Skeletal muscle satellite cell (primary cell): ENCODE data around the gene SRPK3.
"Not testable (repeated sequence)": the region's sequence is repeated elsewhere in the genome, so short reads cannot be mapped to it uniquely, and the experiment has no call there.

Experiments used
- H3K27me3 ChIP-seq: 2 replicates; pipeline ENCODE4 v1.7.0; 2013; ENCODE audit warnings: low read length; ENCODE audit not compliant: control insufficient read depth, insufficient read depth
- H3K36me3 ChIP-seq: 2 replicates; pipeline ENCODE4 v1.7.0; 2013; ENCODE audit warnings: mild to moderate bottlenecking, control low read depth, low read length; ENCODE audit not compliant: insufficient read depth
- H3K4me1 ChIP-seq: 2 replicates; pipeline ENCODE4 v1.7.0; 2013; ENCODE audit warnings: low read length; ENCODE audit not compliant: control insufficient read depth, insufficient read depth
- H3K4me2 ChIP-seq: 2 replicates; pipeline ENCODE4 v1.7.0; 2013; ENCODE audit warnings: mild to moderate bottlenecking, low read length
- H3K4me3 ChIP-seq: 2 replicates; pipeline ENCODE4 v1.7.0; 2013; ENCODE audit warnings: low read length
- H3K9ac ChIP-seq: 2 replicates; pipeline ENCODE4 v1.7.0; 2013; ENCODE audit warnings: mild to moderate bottlenecking, low read depth, low read length, moderate library complexity
- H3K9me3 ChIP-seq: replicated peaks from 2 replicates; pipeline ENCODE4 v1.7.0; 2013; ENCODE audit warnings: mild to moderate bottlenecking, control low read depth, low read length

SRPK3 gene

GRCh38 chrX:153739754-153740486 is 40.9 kb upstream of the SRPK3 start:
- Histone ChIP-seq H3K4me3 (no peak overlapping the region), H3K36me3 (peaks cover 4% of the 10 kb centered on the region)

GRCh38 chrX:153740631-153741222 is 40.1 kb upstream of the SRPK3 start:
- Histone ChIP-seq H3K9ac (no peak overlapping the region), H3K36me3 (peaks cover 4% of the 10 kb centered on the region), H3K27me3 (no peaks in the 10 kb centered on the region), H3K4me3 (no peak overlapping the region), H3K9me3 (no peaks in the 10 kb centered on the region), H3K4me2 (no peak overlapping the region), H3K4me1 (peaks cover 2% of the 10 kb centered on the region)

More at GRCh38 chrX:153739754-153740486, 40.9 kb upstream of the SRPK3 start:
- Histone ChIP-seq H3K9me3 (no peaks in the 10 kb centered on the region), H3K9ac (no peak overlapping the region), H3K4me2 (no peak overlapping the region), H3K4me1 (peaks cover 2% of the 10 kb centered on the region), H3K27me3 (no peaks in the 10 kb centered on the region)

- H3K9ac ChIP-seq: no peak overlapping the region
- no peak overlapping the region for H3K4me2 ChIP-seq
- no peaks in the 10 kb centered on the region for H3K27me3 ChIP-seq
- H3K9me3 ChIP-seq: no peaks in the 10 kb centered on the region
- peaks cover 4% of the 10 kb centered on the region for H3K36me3 ChIP-seq
- no peak overlapping the region for H3K4me3 ChIP-seq
- H3K4me1 ChIP-seq: peaks cover 2% of the 10 kb centered on the region
Observed at GRCh38 chrX:153741446-153741845, 39.4 kb upstream of the SRPK3 start.

- not testable (repeated sequence) for H3K27me3 ChIP-seq, H3K9me3 ChIP-seq, H3K4me2 ChIP-seq, H3K9ac ChIP-seq, H3K4me3 ChIP-seq, H3K4me1 ChIP-seq, H3K36me3 ChIP-seq
Observed at GRCh38 chrX:153742111-153742510, 38.7 kb upstream of the SRPK3 start.

- not testable (repeated sequence) for H3K36me3 ChIP-seq, H3K9ac ChIP-seq
Observed at GRCh38 chrX:153742796-153743467, 37.9 kb upstream of the SRPK3 start.

GRCh38 chrX:153743468-153744209 is 37.2 kb upstream of the SRPK3 start:
- H3K27me3 ChIP-seq, H3K36me3 ChIP-seq, H3K4me3 ChIP-seq, H3K4me1 ChIP-seq, H3K9ac ChIP-seq, H3K9me3 ChIP-seq, H3K4me2 ChIP-seq: not testable (repeated sequence)

More at GRCh38 chrX:153742796-153743467, 37.9 kb upstream of the SRPK3 start:
- not testable (repeated sequence) for H3K9me3 ChIP-seq, H3K4me2 ChIP-seq, H3K27me3 ChIP-seq, H3K4me1 ChIP-seq, H3K4me3 ChIP-seq

- H3K4me3 ChIP-seq: no peak overlapping the region
- no peaks in the 10 kb centered on the region for H3K9me3 ChIP-seq
- H3K9ac ChIP-seq: no peak overlapping the region
- H3K27me3 ChIP-seq: no peaks in the 10 kb centered on the region
- no peaks in the 10 kb centered on the region for H3K36me3 ChIP-seq
- peaks cover 2% of the 10 kb centered on the region for H3K4me1 ChIP-seq
- no peak overlapping the region for H3K4me2 ChIP-seq
Observed at GRCh38 chrX:153744210-153745066, 36.4 kb upstream of the SRPK3 start.

GRCh38 chrX:153745067-153745433 is 35.8 kb upstream of the SRPK3 start:
- not testable (repeated sequence) for H3K4me3 ChIP-seq, H3K27me3 ChIP-seq, H3K9ac ChIP-seq, H3K4me1 ChIP-seq, H3K36me3 ChIP-seq, H3K9me3 ChIP-seq, H3K4me2 ChIP-seq

GRCh38 chrX:153746359-153746758 is 34.5 kb upstream of the SRPK3 start:
- no peaks in the 10 kb centered on the region for H3K9me3 ChIP-seq
- H3K4me1 ChIP-seq: peaks cover 2% of the 10 kb centered on the region
- H3K4me3 ChIP-seq: no peak overlapping the region
- no peak overlapping the region for H3K4me2 ChIP-seq
- H3K36me3 ChIP-seq: no peaks in the 10 kb centered on the region
- H3K9ac ChIP-seq: no peak overlapping the region
- peaks cover 3% of the 10 kb centered on the region for H3K27me3 ChIP-seq

- not testable (repeated sequence) for H3K4me2 ChIP-seq
Observed at GRCh38 chrX:153746991-153747390, 33.9 kb upstream of the SRPK3 start.

GRCh38 chrX:153749017-153749416 is 31.8 kb upstream of the SRPK3 start:
- H3K4me2 ChIP-seq, H3K4me1 ChIP-seq, H3K9me3 ChIP-seq, H3K36me3 ChIP-seq, H3K9ac ChIP-seq, H3K27me3 ChIP-seq, H3K4me3 ChIP-seq: not testable (repeated sequence)

More at GRCh38 chrX:153746991-153747390, 33.9 kb upstream of the SRPK3 start:
- not testable (repeated sequence) for H3K4me1 ChIP-seq, H3K27me3 ChIP-seq, H3K9me3 ChIP-seq, H3K4me3 ChIP-seq, H3K36me3 ChIP-seq, H3K9ac ChIP-seq
